Cerebellar cortex (tissue), 1 donor: ENCODE measurements around the gene LPP.
"Not testable (repeated sequence)": the region's sequence is repeated elsewhere in the genome, so short reads cannot be mapped to it uniquely, and the experiment has no call there.

Experiments used
- DNase-seq: peaks from one replicate; pipeline ENCODE4 v3.0.0-alpha.2; 2015; ENCODE audit warnings: low spot score

Gene LPP

DNA sequence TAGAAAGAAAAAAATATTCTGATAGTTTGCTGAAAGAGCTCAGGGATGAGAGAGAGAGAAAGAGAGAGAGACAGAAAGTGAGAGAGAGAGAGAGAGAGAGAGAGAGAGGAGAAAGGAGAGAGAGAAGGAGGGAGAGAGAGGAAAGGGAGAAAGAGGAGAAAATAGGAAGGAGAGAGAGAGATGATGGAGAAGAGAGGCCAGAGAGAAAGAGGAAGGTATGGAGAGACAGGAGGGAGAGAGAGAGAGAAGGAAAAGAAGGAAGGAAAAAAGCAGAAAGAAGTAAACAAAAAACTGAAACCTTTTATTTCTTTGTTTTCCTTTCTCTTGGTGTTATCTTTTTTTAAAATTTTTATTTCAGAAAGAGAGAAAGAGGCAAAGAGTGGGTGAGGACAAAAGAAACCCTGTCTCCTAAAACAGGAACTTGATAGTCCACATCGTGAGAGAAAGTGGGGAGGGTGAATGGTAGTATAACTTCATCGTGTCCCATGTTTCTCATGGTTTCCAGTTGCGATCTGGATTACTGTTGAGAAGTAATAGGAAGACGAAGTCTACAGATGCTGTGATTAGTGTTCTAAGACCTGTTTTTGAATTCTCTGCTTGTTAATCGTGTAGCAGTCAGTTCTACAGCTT is 279.7 kb downstream of the LPP start:
- DNase-seq: no peak

DNA sequence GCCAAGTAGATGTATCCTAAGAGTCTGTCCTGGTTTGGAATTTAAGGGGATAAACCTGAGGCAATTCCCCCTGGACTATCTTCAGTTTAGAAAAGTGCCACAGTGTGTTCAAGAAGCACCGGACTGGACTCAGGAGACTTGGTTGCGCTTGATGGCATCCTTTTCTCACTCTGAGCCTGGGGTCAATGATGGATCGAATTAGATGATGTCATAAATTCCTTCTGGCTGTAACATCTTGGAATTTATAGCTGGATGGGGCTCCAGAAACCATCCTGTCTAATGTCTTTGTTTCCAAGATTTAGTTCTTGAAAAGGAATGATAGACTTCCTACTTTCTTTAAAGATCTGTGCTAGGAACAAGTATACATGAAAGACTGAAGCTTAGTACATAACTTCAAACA is 280.6 kb downstream of the LPP start:
- no peak for DNase-seq

DNA sequence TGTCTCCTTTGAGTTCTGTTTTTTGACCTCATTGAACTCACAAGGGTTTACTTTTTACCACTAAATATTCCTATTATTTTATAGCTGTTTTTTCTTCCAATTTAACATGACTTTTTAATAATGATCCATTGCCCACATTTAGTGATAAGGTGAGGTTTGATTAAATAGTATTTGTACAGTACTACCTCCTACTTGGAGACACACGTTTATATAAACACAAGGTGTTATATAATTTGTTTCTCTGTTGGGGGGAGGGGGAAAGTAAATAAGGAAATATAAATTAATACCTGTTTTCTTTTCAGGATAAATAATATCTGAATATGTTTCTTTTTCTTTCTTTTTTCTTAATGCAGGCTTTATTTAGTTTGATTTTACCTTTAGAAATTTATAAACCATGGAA is 281.3 kb downstream of the LPP start:
- no peak for DNase-seq

GRCh38 chr3:188437926-188438325 is 284.0 kb downstream of the LPP start:
- DNase-seq: no peak

DNA sequence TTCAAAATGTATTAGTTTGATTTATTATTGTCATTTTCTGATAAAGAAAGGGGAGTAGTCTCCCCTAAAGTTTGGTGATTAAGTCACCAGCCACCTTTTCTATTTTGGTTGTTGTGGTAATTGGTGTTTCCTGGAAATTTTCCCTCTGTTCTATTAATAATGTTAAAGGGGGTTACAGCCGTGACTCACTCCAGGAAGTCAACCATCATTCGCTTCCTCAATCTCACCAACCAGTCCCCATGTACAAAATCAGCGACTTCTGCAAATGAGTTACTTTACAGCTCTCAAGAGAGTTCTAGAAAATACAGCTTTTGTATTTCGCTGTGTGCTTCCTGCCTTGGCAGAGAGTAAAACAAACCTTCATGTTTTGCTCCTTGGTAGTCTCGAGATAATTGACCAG is 285.1 kb downstream of the LPP start:
- no peak for DNase-seq

- DNase-seq: no peak
Measured at GRCh38 chr3:188440340-188440972, 286.5 kb downstream of the LPP start.

DNA sequence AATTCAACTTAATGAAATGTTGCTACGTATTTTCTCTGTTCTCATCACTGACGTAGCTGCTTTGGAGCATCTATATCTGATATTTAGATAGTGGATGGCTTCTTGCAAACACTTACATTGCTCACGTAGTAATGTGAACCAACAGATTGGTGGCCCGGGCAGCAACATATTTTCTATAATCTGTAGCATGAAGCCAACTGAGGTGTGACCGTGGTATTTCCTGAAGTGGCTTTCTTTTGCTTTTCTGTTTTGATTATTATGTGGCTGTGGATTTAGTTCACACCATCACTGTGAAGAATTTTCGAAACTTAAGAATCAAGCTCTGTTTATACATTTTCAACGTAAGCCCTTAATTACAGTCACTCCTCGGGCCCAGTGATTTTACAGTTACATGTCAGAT is 288.5 kb downstream of the LPP start:
- no peak for DNase-seq

DNA sequence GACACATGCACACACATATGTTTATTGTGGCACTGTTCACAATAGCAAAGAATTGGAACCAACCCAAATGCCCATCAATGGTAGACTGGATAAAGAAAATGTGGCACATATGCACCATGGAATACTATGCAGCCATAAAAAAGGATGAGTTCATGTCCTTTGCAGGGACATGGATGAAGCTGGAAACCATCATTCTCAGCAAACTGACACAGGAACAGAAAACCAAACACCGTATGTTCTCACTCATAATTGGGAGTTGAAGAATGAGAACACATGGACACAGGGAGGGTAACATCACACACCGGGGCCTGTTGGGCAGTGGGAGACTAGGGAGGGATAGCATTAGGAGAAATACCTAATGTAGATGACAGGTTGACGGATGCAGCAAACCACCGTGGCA is 291.2 kb downstream of the LPP start:
- DNase-seq: not testable (repeated sequence)

DNA sequence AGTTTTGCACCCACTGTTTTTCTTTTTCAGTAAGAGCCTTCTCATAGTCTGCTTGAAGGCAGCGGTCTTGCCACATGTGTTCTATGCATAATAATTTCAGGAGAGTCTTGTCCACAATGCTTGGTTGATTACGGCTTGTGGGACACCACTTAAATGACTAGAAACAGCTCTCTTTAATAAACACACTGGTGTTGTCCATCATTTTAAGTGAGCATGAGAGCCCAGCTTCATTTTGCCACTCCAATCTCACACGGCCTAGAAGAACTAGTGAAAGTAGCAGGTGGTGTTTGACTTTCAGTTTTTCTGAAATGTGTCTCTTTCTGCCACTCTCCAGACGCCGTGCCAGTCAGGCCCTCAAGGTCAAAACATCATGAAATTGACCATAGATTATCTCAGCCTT is 292.1 kb downstream of the LPP start:
- no peak for DNase-seq

DNA sequence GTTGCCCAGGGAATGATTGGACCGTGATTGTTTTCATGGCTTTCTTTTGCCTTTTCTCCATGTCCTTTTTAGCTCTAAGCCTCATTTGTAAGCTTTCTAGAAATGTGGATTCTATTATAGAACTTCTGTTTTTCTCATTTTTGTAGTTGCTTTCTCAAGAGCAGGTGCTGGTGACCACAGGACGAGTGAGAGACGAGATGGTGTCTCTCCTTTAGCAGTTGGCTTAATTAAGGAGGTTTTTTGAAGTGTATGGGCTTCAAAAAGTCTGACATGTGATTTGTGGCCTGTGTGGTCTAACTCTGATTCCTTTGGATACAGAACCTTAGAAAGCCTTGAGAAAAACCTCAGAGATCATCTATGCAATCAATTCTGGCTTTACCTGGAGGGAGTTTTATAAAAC is 292.8 kb downstream of the LPP start:
- no peak for DNase-seq

GRCh38 chr3:188448813-188449212 is 294.9 kb downstream of the LPP start:
- DNase-seq: no peak

GRCh38 chr3:188449421-188449820 is 295.5 kb downstream of the LPP start:
- DNase-seq: no peak

- DNase-seq: no peak
Measured at GRCh38 chr3:188452158-188452772, 298.3 kb downstream of the LPP start.

DNA sequence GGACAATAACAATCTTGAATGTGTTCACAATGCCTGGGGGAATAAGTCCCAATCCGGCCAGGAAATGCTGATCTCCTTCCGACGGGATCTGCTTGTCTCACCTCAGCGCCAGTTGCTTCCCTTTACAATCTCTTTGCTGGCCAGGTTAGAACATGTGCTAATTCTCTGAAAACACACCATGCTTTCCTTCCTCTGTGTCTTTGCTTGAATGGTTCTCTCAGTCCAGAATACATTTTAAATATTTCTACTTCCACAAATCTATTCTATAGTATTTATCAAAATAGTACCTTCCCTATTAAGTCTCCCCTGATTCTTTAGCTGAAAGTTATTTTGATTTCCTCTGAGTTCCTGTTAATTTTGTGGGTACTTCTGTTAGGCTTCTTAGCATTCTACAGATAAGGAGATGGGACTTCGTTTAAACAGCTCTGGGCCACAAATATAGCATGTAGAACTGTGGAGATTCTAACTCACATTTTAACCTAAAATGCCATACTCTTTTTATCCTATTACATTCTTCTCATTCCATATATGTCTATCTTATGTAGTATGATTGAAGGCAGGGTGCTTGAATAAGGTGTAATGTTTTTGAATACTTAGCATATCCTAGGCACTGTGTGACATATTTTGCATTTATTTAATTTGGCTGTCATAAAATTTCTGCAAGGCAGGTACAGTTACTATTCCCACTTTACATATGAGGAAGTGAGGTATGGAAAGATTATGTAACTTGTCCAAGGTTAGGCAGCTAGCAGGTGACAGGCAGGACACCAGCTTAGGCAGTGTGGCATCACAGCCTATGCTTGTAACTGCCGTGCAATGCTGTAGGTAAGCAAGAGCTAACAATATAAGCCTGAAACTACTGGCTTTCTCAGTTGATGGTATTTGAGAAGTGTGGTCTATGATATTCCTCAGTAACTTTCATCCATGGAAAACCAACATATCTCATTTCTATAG is 299.8 kb downstream of the LPP start:
- no peak for DNase-seq

DNA sequence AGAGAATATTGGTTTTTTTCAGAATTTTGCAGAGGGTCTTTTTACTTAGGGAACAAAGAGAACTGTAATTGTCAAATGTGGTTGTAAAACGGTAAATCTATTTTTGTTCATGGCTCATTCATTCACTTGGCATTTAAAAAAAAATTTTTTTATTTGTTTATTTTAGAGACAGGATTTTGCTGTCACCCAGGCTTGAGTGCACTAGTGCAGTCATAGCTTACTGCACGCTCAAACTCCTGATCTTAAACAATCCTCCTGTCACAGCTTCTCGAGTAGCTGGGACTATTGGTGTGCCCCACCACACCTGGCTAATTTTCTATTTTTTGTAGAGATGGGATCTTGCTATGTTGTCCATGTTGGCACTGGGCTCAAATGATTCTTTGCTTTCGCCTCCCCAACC is 301.8 kb downstream of the LPP start:
- DNase-seq: no peak

DNA sequence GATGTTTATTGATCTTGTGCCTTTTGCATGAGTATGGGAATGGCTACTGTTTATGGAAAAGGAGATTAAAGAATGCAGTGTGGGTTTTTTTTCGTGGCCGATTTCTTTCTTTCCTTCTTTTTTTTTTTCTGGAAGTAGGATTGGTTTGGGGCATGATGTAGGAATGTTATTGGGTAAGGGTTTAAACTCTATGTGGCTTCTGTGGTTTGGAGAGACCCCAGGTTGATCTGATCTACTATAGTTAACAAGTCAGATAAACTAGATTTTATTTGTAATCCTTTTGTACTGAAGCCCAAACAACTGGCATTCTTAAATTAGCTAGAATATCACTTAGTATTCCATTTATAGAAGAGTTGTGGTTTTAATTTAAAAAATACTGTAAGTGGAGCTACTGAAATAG is 304.8 kb downstream of the LPP start:
- no peak for DNase-seq

- DNase-seq: no peak
Measured at GRCh38 chr3:188465311-188465710, 311.4 kb downstream of the LPP start.

- DNase-seq: no peak
Measured at GRCh38 chr3:188468196-188468595, 314.2 kb downstream of the LPP start.

GRCh38 chr3:188468662-188469061 is 314.7 kb downstream of the LPP start:
- DNase-seq: peak; percentile 45

GRCh38 chr3:188469228-188469885 is 315.4 kb downstream of the LPP start:
- DNase-seq: peak; percentile 23

- DNase-seq: no peak
Measured at GRCh38 chr3:188470508-188471130, 316.7 kb downstream of the LPP start.

DNA sequence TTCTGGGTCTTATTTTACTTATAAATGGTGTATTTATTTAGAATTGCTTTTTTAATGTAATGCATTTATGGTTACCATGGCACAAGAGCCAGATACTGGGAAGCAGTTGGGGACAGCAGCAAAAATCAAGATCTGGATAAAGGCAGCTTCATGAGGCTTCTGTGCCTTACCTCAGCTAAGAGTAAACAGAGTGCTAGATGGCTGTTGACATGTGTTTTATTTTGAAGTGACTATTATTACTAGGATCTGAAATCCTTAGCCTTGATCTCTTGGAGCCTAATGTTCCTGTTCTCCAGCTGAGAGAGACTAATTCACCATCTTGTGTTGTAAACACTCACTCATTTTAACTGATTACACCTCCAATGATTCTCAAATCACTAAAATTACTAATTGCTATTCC is 317.8 kb downstream of the LPP start:
- DNase-seq: peak; percentile 29
